GM12878 (cell line): ENCODE measurements around the gene LTBP3. TPM values are rescaled to one million over a fixed set of nuclear protein-coding genes. Genes with fewer than 3 reads are reported as not detected.

Source experiments
- ATAC-seq: fragments of 200-7000 bp; cut with Tn5 transposase; 3 replicates; pipeline ENCODE4 v1.9.1; 2020; ENCODE audit warnings: mild to moderate bottlenecking, moderate library complexity
- BruUV-seq: library from RNA; stranded (reverse); fragments of 400-500 nt; replicated peaks from 2 replicates; lab custom pipeline; 2021; lab: Mats Ljungman, UMichigan
- CTCF ChIA-PET: fragments of 300-600 bp; sonication (Branson Sonifier 250); formaldehyde crosslinking; extraction: SDS; loops from one replicate; lab custom pipeline; 2021; ENCODE audit warnings: inconsistent platforms; lab: Yijun Ruan, JAX
- POLR2A ChIA-PET: fragments of 350-600 bp; formaldehyde crosslinking; extraction: SDS; loops from one replicate; lab custom pipeline; 2021; ENCODE audit warnings: inconsistent platforms; lab: Charles Lee
- RAD21 ChIA-PET: fragments of 300-600 bp; sonication (Branson Sonifier 250); formaldehyde crosslinking; loops from one replicate; lab custom pipeline; 2023; ENCODE audit warnings: antibody characterized with exemption; ENCODE audit not compliant: unreplicated experiment; lab: Charles Lee
- SMC1A ChIA-PET: fragments of 300-600 bp; sonication (Branson Sonifier 250); formaldehyde crosslinking; loops from one replicate; lab custom pipeline; 2023; ENCODE audit not compliant: unreplicated experiment, uncharacterized antibody; lab: Charles Lee
- DNase-seq: peaks from one replicate; pipeline ENCODE4 v3.0.0-alpha.2; 2011; ENCODE audit warnings: low read depth, low spot score
- FAIRE-seq: peaks from 3 replicates; lab custom pipeline; 2011; peaks lifted over from hg19 to GRCh38; lab: Jason Lieb, UNC
- H2AFZ ChIP-seq: 2 replicates; pipeline ENCODE4 v1.6.0; 2011; ENCODE audit warnings: low read depth, low read length, control low read depth; ENCODE audit not compliant: control insufficient read depth
- H3K27ac ChIP-seq: 2 replicates; pipeline ENCODE4 v1.5.1; 2011; ENCODE audit warnings: control low read depth; ENCODE audit not compliant: control insufficient read depth, insufficient read depth
- H3K27me3 ChIP-seq, 2 experiments: replicated peaks in 1 of 2; 2 replicates each; pipeline versions ENCODE4 v1.6.0 to v1.6.1; 2011; ENCODE audit warnings: low read length in 1 of 2; ENCODE audit not compliant: control insufficient read depth in 2 of 2, insufficient read depth in 2 of 2
- H3K36me3 ChIP-seq, 2 experiments: 2 replicates each; pipeline ENCODE4 v1.5.1; 2011; ENCODE audit warnings: low read length in 1 of 2; ENCODE audit not compliant: control insufficient read depth in 2 of 2, insufficient read depth in 2 of 2
- H3K4me1 ChIP-seq: 2 replicates; pipeline ENCODE4 v1.6.1; 2011; ENCODE audit warnings: mild to moderate bottlenecking, low read length, moderate library complexity, mixed read lengths; ENCODE audit not compliant: control insufficient read depth, insufficient read depth
- H3K4me2 ChIP-seq: 2 replicates; pipeline ENCODE4 v1.6.0; 2011; ENCODE audit warnings: control low read depth; ENCODE audit not compliant: control insufficient read depth, insufficient read depth
- H3K4me3 ChIP-seq: fragments of 200-600 bp; sonication (generic); 2 replicates; pipeline ENCODE4 v1.5.1; 2016
- H3K79me2 ChIP-seq: 2 replicates; pipeline ENCODE4 v1.6.0; 2011; ENCODE audit warnings: low read length; ENCODE audit not compliant: control insufficient read depth, insufficient read depth
- H3K9ac ChIP-seq: 2 replicates; pipeline ENCODE4 v1.8.0; 2011; ENCODE audit warnings: low read length, control low read depth, mixed read lengths; ENCODE audit not compliant: control insufficient read depth, insufficient read depth
- H3K9me3 ChIP-seq: replicated peaks from 3 replicates; pipeline ENCODE4 v1.5.1; 2011; ENCODE audit warnings: mild to moderate bottlenecking, low read length; ENCODE audit not compliant: control insufficient read depth, insufficient read depth
- H4K20me1 ChIP-seq: 2 replicates; pipeline ENCODE4 v1.6.0; 2011; ENCODE audit not compliant: control insufficient read depth, insufficient read depth
- KLF5 ChIP-seq: fragments of 450-650 bp; IDR thresholded peaks from 2 replicates; pipeline ENCODE4 v1.6.1; 2014; ENCODE audit warnings: mild to moderate bottlenecking; ENCODE audit not compliant: partially characterized antibody
- LARP7 ChIP-seq: fragments of 450-650 bp; IDR thresholded peaks from 2 replicates; pipeline ENCODE4 v1.6.1; 2017; ENCODE audit warnings: mild to moderate bottlenecking
- MYC ChIP-seq: IDR thresholded peaks from 2 replicates; pipeline ENCODE4 v1.6.1; 2011; ENCODE audit warnings: mild to moderate bottlenecking, low read length, moderate library complexity, inconsistent platforms; ENCODE audit not compliant: insufficient read depth, insufficient replicate concordance, insufficient read length, severe bottlenecking
- RFX5 ChIP-seq: IDR thresholded peaks from 2 replicates; pipeline ENCODE4 v1.6.1; 2011; ENCODE audit warnings: low read depth, low read length, improper control_type of control experiment
- SMAD1 ChIP-seq: fragments of 450-650 bp; IDR thresholded peaks from 2 replicates; pipeline ENCODE4 v1.6.1; 2018; ENCODE audit warnings: mild to moderate bottlenecking, low read depth; ENCODE audit not compliant: partially characterized antibody
- SMAD5 ChIP-seq: IDR thresholded peaks from 2 replicates; pipeline ENCODE4 v1.6.1; 2016; ENCODE audit warnings: antibody characterized with exemption, low read depth
- ZBED1 ChIP-seq: IDR thresholded peaks from 2 replicates; pipeline ENCODE4 v1.6.1; 2016; ENCODE audit warnings: borderline replicate concordance
- WGBS: methylation state at CpG from one replicate; pipeline ENCODE4 v1.1.6; 2016; ENCODE audit warnings: low lambda C conversion rate; ENCODE audit not compliant: insufficient replicate concordance, insufficient coverage; ENCODE audit errors: missing lambda C conversion rate; 5-methylcytosine and 5-hydroxymethylcytosine counted together
- in situ Hi-C: fragments of 300-500 bp; cut with MboI; formaldehyde crosslinking; loops from 9 replicates; pipeline ENCODE4 v1.14.3; 2018; ENCODE audit warnings: mixed read lengths
- intact Hi-C: fragments of 100-400 bp; cut with micrococcal nuclease; formaldehyde crosslinking; loops from one replicate; pipeline ENCODE4 v1.14.2; 2022; ENCODE audit not compliant: unreplicated experiment
- polyA plus RNA-seq, 11 experiments: library from polyadenylated mRNA; depleted of rRNA in 4 of 11; unstranded in 6 of 11; stranded (reverse) in 5 of 11; fragments of >200 nt; fragmentation: Nextera tagmentation in 4 of 11; fragmentation: Illumina TruSeq in 1 of 11; extraction: Ambion mirVana in 4 of 11; extraction: Trizol in 1 of 11; gene quantifications; 1 replicate in 1 of 11; 2 replicates in 10 of 11; pipeline versions ENCODE4 v1.2.1 to v1.2.3, GENCODE V29; 2011 to 2016; ENCODE audit warnings: inconsistent platforms in 2 of 11, missing spikeins in 2 of 11, low read depth in 1 of 11
- total RNA-seq, 4 experiments: library from RNA; depleted of rRNA in 3 of 4; stranded (reverse); fragments of >200 nt in 3 of 4; fragmentation: Illumina TruSeq in 1 of 4; extraction: Trizol in 1 of 4; gene quantifications; 2 replicates each; pipeline versions ENCODE4 v1.2.1 to v1.2.3, GENCODE V29; 2013 to 2021
- TF ChIP-seq, protein P1 (sequence below): fragments of 150-350 bp; IDR thresholded peaks from 2 replicates; pipeline ENCODE4 v1.6.1; 2016; ENCODE audit warnings: low read depth, low read length
- TF ChIP-seq, protein P2 (sequence below): fragments of 450-650 bp; IDR thresholded peaks from 2 replicates; pipeline ENCODE4 v1.6.1; 2016; ENCODE audit warnings: mild to moderate bottlenecking

Gene LTBP3
- total and polyA plus RNA-seq, 10 of the 15 experiments (the other 5 are each of a cell fraction or from before 2014, with no cell fraction given) = 2.2 to 12.2 (median 6.2) TPM; not detected in 2

- TF ChIP-seq, protein P1, sequence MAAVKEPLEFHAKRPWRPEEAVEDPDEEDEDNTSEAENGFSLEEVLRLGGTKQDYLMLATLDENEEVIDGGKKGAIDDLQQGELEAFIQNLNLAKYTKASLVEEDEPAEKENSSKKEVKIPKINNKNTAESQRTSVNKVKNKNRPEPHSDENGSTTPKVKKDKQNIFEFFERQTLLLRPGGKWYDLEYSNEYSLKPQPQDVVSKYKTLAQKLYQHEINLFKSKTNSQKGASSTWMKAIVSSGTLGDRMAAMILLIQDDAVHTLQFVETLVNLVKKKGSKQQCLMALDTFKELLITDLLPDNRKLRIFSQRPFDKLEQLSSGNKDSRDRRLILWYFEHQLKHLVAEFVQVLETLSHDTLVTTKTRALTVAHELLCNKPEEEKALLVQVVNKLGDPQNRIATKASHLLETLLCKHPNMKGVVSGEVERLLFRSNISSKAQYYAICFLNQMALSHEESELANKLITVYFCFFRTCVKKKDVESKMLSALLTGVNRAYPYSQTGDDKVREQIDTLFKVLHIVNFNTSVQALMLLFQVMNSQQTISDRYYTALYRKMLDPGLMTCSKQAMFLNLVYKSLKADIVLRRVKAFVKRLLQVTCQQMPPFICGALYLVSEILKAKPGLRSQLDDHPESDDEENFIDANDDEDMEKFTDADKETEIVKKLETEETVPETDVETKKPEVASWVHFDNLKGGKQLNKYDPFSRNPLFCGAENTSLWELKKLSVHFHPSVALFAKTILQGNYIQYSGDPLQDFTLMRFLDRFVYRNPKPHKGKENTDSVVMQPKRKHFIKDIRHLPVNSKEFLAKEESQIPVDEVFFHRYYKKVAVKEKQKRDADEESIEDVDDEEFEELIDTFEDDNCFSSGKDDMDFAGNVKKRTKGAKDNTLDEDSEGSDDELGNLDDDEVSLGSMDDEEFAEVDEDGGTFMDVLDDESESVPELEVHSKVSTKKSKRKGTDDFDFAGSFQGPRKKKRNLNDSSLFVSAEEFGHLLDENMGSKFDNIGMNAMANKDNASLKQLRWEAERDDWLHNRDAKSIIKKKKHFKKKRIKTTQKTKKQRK = peak; percentile 18; the same call in 1 of the 2 replicates
- peak; percentile 66 for TF ChIP-seq KLF5
- peak; percentile 41; the same call in 1 of the 2 replicates for TF ChIP-seq RFX5
- TF ChIP-seq, all 136 proteins: peak for 64
Measured at GRCh38 chr11:65569973-65570918, 12.1 kb upstream of the LTBP3 start, which contains the start of gene ZNRD2 (continued).

DNA sequence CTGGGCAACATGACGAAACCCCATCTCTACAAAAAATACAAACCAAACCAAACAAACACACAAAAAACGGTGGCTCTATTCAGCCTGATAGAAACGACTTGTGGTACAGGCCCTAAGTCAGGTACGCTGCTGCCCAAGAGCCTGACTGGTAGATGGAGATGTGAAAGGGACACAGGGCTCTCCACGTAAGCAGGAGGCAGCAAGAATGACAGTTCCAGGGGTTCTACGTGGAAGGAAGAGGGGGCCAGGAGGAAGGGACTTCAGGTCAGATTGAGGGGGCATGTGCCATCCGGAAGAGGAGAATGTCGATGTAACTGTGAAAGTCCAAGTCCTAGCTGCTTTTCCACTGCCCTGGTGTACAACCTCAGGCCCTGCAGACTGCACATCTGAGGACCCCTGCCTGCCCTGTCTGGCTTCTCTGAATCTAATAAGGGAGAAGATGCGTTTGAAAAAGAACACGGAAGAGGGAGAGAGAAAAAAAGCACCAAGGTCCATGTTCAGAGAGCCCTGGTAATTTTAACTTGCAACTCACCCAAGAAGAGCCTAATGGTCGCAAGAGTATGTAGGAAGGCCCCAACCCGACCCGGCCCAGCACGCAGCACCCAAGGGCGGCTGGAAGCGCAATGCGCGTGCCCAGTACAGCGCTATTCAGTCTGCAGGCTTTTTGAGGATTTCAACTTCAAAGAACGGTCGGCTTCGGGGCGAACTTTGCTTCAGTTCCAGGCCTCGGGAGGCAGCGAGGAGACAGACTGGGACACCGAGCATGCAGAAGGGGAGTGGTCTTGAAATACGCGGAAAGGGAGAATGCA lies 11.2 kb upstream of the LTBP3 start:
- DNase-seq (no peak), FAIRE-seq (no peak), ATAC-seq (peak; percentile 40)
- ChIA-PET RAD21 (interaction anchor here (1.0 to 6.1 kb wide), 11 partner anchors 10 to 153 kb away, joined by 3 to 58 read pairs (median 4); partner anchors contain the start of genes MAP3K11, PCNX3 and SIPA1), CTCF (interaction anchor here (1.0 to 5.5 kb wide), 10 partner anchors 8 to 207 kb away, joined by 4 to 89 read pairs (median 5); no protein-coding TSS in a partner anchor), POLR2A (interaction anchor here (0.6 to 4.7 kb wide), 9 partner anchors 20 to 84 kb away, joined by 3 to 66 read pairs (median 4); partner anchors contain the start of genes PCNX3 and SCYL1), SMC1A (interaction anchor here (1.0 to 4.8 kb wide), 3 partner anchors 17 to 28 kb away, joined by 3 to 48 read pairs (median 37); no protein-coding TSS in a partner anchor)
- 2% methylated on average over 28 of the region's 28 CpGs for WGBS
- Histone ChIP-seq H3K9me3 (no peaks in the 10 kb centered on the region), H3K9ac (peak overlapping the region; percentile 87), H3K27me3 (no peaks in the 10 kb centered on the region), H3K4me1 (peaks cover 33% of the 10 kb centered on the region), H3K79me2 (peaks cover 46% of the 10 kb centered on the region), H3K27ac (peak overlapping the region; percentile 76), H3K4me2 (peak overlapping the region; percentile 93), H4K20me1 (no peaks in the 10 kb centered on the region), H3K4me3 (peak overlapping the region; percentile 84), H2AFZ (peak overlapping the region; percentile 90), H3K36me3 (no peaks in the 10 kb centered on the region; a peak in 1 of 4 replicates)
- in situ Hi-C loops = no loop called here
- BruUV-seq = TSS peak; percentile 86
- intact Hi-C loops = no loop called here
- TF ChIP-seq, protein P2, sequence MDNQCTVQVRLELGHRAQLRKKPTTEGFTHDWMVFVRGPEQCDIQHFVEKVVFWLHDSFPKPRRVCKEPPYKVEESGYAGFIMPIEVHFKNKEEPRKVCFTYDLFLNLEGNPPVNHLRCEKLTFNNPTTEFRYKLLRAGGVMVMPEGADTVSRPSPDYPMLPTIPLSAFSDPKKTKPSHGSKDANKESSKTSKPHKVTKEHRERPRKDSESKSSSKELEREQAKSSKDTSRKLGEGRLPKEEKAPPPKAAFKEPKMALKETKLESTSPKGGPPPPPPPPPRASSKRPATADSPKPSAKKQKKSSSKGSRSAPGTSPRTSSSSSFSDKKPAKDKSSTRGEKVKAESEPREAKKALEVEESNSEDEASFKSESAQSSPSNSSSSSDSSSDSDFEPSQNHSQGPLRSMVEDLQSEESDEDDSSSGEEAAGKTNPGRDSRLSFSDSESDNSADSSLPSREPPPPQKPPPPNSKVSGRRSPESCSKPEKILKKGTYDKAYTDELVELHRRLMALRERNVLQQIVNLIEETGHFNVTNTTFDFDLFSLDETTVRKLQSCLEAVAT = peak; percentile 44; the same call in 1 of the 2 replicates
- no peak for TF ChIP-seq ZBED1
- TF ChIP-seq LARP7 = no peak
- peak; percentile 0 for TF ChIP-seq MYC
- TF ChIP-seq SMAD1 = peak; percentile 66
- TF ChIP-seq SMAD5 = peak; percentile 73; the same call in 1 of the 2 replicates
